ENCODE results near the gene MAFF. TPM values are rescaled to one million over a fixed set of nuclear protein-coding genes. Genes with fewer than 3 reads are reported as not detected.

Gene MAFF
- polyA plus RNA-seq, 1 of the 3 experiments (the other 2 are of a cell fraction), result 7.9 TPM

DNA sequence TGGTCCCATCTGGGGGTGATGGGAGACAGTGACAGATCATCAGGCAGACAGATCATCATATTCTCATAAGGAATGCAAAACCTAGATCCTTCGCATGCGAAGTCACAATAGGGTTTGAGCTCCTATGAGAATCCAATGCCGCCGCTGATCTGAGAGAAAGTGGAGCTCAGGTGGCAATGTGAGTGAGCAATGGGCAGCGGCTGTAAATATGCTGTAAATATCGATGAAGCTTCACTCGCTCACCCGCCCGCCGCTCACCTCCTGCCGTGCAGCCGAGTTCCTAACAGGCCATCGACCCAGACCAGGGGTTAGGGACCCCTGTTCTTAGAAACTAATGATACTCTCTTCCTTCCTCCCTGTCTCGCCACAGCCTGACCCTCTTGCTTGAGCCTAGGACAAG is 10.7 kb upstream of the MAFF start:
- WGBS (ENCODE audit: low lambda C conversion rate), result 92% methylated on average over 7 of the region's 14 CpGs
- Histone ChIP-seq H3K4me2 (no peak overlapping the region), H3K4me3 (ENCODE audit: low read depth in 2 of 2, low read length in 1 of 2) (no peak overlapping the region), H3K27ac (ENCODE audit: low read depth in 2 of 2, low read length in 1 of 2) (no peak overlapping the region), H3K4me1 (ENCODE audit: control insufficient read depth in 1 of 2, insufficient read depth in 2 of 2, low read depth in 1 of 2, low read length in 1 of 2) (peaks cover 0 to 4% of the 10 kb centered on the region in 2 experiments; a peak in 1 of 4 replicates), H3K9me2 (no peaks in the 10 kb centered on the region), H3K36me3 (replicated peaks in 1 of 2; ENCODE audit: control insufficient read depth in 1 of 2, insufficient read depth in 2 of 2, low read length in 1 of 2) (no peaks in the 10 kb centered on the region), H3K27me3 (ENCODE audit: insufficient read depth) (no peaks in the 10 kb centered on the region), H3F3A (replicated peaks; ENCODE audit: insufficient read depth) (no peaks in the 10 kb centered on the region), H2AFZ (ENCODE audit: low read depth) (no peak overlapping the region), H4K20me1 (ENCODE audit: insufficient read depth) (no peaks in the 10 kb centered on the region), H3K79me2 (ENCODE audit: insufficient read depth) (no peaks in the 10 kb centered on the region), H3K9ac (no peak overlapping the region), H3K9me3 (no peaks in the 10 kb centered on the region)
- CTCF ChIA-PET, result interaction anchor here (0.6 to 1.4 kb wide), 2 partner anchors 9 to 27 kb away, joined by 3 to 4 read pairs; partner anchors contain the start of gene PLA2G6
- POLR2A ChIA-PET, result no interaction called here
- TF ChIP-seq, protein P1, sequence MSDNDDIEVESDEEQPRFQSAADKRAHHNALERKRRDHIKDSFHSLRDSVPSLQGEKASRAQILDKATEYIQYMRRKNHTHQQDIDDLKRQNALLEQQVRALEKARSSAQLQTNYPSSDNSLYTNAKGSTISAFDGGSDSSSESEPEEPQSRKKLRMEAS (IDR thresholded peaks at IDR 0.05; ENCODE audit: low read depth), result no peak
- TF ChIP-seq FOXM1 (IDR thresholded peaks at IDR 0.05; ENCODE audit: low read depth), result no peak
- no peak for DNase-seq

DNA sequence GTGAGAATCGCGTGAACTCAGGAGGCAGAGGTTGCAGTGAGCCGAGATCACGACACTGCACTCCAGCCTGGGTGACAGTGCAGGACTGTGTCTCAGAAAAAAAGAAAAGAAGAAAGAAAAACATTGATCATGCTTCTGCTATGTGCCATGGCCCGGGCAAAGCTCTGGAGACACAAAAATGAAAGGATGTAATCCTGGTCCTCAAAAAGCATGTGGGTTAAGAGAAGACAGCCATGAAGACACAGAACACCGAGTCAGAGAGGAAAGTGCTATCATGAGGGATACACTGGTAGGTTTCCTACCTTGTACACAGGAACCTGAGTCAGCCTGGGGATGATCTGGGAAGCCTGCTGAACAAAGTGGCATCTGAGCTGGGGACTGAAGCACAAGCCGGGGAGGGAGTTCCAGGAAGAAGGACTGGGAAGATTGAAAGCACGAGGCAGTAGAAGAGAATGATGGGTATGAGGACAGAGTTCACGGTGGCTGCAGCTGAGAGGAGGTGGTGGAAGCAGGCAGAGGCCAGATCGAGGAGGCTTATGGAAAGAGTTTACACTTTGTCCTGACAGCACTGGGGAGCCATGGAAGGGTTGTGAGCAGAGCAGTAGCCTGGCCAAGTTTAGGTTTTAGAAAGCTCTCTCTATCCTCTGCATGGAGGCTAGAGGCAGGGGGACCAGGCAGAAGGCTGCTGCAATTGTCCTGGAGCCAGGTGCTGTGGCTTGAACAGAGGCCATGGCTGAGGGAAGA is 9.9 kb upstream of the MAFF start:
- H3K36me3 ChIP-seq (replicated peaks in 1 of 2; ENCODE audit: control insufficient read depth in 1 of 2, insufficient read depth in 2 of 2, low read length in 1 of 2), result no peaks in the 10 kb centered on the region
- H2AFZ ChIP-seq (ENCODE audit: low read depth), result no peak overlapping the region
- H3K4me1 ChIP-seq (ENCODE audit: control insufficient read depth in 1 of 2, insufficient read depth in 2 of 2, low read depth in 1 of 2, low read length in 1 of 2), result peaks cover 0 to 4% of the 10 kb centered on the region in 2 experiments; a peak in 1 of 4 replicates
- no peaks in the 10 kb centered on the region for H3K79me2 ChIP-seq (ENCODE audit: insufficient read depth)
- no peaks in the 10 kb centered on the region for H3K9me2 ChIP-seq
- no peak overlapping the region for H3K27ac ChIP-seq (ENCODE audit: low read depth in 2 of 2, low read length in 1 of 2)
- no peaks in the 10 kb centered on the region for H4K20me1 ChIP-seq (ENCODE audit: insufficient read depth)
- 79% methylated on average over 10 of the region's 10 CpGs for WGBS (ENCODE audit: low lambda C conversion rate)
- no peak overlapping the region for H3K9ac ChIP-seq
- ChIA-PET CTCF (interaction anchor here (0.6 to 1.4 kb wide), 2 partner anchors 10 to 28 kb away, joined by 3 to 4 read pairs; partner anchors contain the start of gene PLA2G6), POLR2A (no interaction called here)
- H3K9me3 ChIP-seq, result no peaks in the 10 kb centered on the region
- TF ChIP-seq FOXM1 (IDR thresholded peaks at IDR 0.05; ENCODE audit: low read depth), result no peak
- TF ChIP-seq TEAD4 (IDR thresholded peaks at IDR 0.05; ENCODE audit: borderline replicate concordance, insufficient read depth), result no peak
- no peak for TF ChIP-seq EP300 (IDR thresholded peaks at IDR 0.05; ENCODE audit: borderline replicate concordance in 1 of 2, low read depth in 1 of 2, low read length in 1 of 2)
- no peak for TF ChIP-seq RAD21 (IDR thresholded peaks at IDR 0.05; ENCODE audit: low read length)
- no peak for TF ChIP-seq JUND (IDR thresholded peaks at IDR 0.05)
- DNase-seq, result no peak
- H3K27me3 ChIP-seq (ENCODE audit: insufficient read depth), result no peaks in the 10 kb centered on the region
- H3K4me2 ChIP-seq, result no peak overlapping the region
- H3K4me3 ChIP-seq (ENCODE audit: low read depth in 2 of 2, low read length in 1 of 2), result no peak overlapping the region
- H3F3A ChIP-seq (replicated peaks; ENCODE audit: insufficient read depth), result no peaks in the 10 kb centered on the region

DNA sequence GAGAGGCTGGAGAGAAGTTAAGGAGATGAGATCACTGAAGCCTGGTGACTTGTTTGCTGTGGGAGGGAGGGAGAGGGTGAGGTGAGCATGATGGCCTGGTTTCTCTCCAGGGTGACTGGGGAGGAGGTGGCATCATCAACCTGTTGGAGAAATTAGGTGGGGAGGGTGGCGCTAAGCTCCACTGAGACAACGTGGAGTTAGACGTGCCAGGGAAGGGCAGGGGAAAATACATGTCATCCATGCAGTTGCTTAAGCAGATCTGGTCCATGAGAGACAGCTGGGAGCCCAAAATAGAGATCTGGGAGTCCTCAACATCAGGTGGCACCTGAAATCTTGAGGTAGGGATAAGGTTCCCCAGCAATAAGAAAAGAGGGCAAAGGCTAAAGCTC is 9.3 kb upstream of the MAFF start:
- Histone ChIP-seq H3K4me2 (no peak overlapping the region), H3K9me2 (no peaks in the 10 kb centered on the region), H3K9me3 (no peaks in the 10 kb centered on the region), H3K36me3 (replicated peaks in 1 of 2; ENCODE audit: control insufficient read depth in 1 of 2, insufficient read depth in 2 of 2, low read length in 1 of 2) (no peaks in the 10 kb centered on the region), H2AFZ (ENCODE audit: low read depth) (no peak overlapping the region), H3K4me1 (ENCODE audit: control insufficient read depth in 1 of 2, insufficient read depth in 2 of 2, low read depth in 1 of 2, low read length in 1 of 2) (peaks cover 0 to 4% of the 10 kb centered on the region in 2 experiments; a peak in 1 of 4 replicates), H3F3A (replicated peaks; ENCODE audit: insufficient read depth) (no peaks in the 10 kb centered on the region), H3K27ac (ENCODE audit: low read depth in 2 of 2, low read length in 1 of 2) (no peak overlapping the region), H3K4me3 (ENCODE audit: low read depth in 2 of 2, low read length in 1 of 2) (no peak overlapping the region), H3K27me3 (ENCODE audit: insufficient read depth) (no peaks in the 10 kb centered on the region), H3K79me2 (ENCODE audit: insufficient read depth) (no peaks in the 10 kb centered on the region), H4K20me1 (ENCODE audit: insufficient read depth) (no peaks in the 10 kb centered on the region), H3K9ac (no peak overlapping the region)
- ChIA-PET POLR2A (no interaction called here), CTCF (no interaction called here)
- no peak for DNase-seq
- 94% methylated on average over 3 of the region's 3 CpGs for WGBS (ENCODE audit: low lambda C conversion rate)
- TF ChIP-seq EZH2phosphoT487 (IDR thresholded peaks at IDR 0.05; ENCODE audit: borderline replicate concordance, low read depth) (no peak), RXRA (IDR thresholded peaks at IDR 0.05; ENCODE audit: borderline replicate concordance, low read depth) (no peak), YY1 (IDR thresholded peaks at IDR 0.05; ENCODE audit: low read depth) (no peak), MXI1 (IDR thresholded peaks at IDR 0.05; ENCODE audit: low read depth, low read length) (no peak), TAF1 (IDR thresholded peaks at IDR 0.05; ENCODE audit: borderline replicate concordance, low read depth, low read length) (no peak), NFIC (IDR thresholded peaks at IDR 0.05; ENCODE audit: borderline replicate concordance) (no peak), FOXM1 (IDR thresholded peaks at IDR 0.05; ENCODE audit: low read depth) (no peak)
- TF ChIP-seq, protein P2, sequence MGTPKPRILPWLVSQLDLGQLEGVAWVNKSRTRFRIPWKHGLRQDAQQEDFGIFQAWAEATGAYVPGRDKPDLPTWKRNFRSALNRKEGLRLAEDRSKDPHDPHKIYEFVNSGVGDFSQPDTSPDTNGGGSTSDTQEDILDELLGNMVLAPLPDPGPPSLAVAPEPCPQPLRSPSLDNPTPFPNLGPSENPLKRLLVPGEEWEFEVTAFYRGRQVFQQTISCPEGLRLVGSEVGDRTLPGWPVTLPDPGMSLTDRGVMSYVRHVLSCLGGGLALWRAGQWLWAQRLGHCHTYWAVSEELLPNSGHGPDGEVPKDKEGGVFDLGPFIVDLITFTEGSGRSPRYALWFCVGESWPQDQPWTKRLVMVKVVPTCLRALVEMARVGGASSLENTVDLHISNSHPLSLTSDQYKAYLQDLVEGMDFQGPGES (IDR thresholded peaks at IDR 0.05; ENCODE audit: low read depth, low read length), result no peak
- TF ChIP-seq, protein P1 (IDR thresholded peaks at IDR 0.05; ENCODE audit: low read depth), result no peak
- TF ChIP-seq, protein P3, sequence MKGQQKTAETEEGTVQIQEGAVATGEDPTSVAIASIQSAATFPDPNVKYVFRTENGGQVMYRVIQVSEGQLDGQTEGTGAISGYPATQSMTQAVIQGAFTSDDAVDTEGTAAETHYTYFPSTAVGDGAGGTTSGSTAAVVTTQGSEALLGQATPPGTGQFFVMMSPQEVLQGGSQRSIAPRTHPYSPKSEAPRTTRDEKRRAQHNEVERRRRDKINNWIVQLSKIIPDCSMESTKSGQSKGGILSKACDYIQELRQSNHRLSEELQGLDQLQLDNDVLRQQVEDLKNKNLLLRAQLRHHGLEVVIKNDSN (IDR thresholded peaks at IDR 0.05; ENCODE audit: borderline replicate concordance, low read depth), result no peak
- TF ChIP-seq, protein P4, sequence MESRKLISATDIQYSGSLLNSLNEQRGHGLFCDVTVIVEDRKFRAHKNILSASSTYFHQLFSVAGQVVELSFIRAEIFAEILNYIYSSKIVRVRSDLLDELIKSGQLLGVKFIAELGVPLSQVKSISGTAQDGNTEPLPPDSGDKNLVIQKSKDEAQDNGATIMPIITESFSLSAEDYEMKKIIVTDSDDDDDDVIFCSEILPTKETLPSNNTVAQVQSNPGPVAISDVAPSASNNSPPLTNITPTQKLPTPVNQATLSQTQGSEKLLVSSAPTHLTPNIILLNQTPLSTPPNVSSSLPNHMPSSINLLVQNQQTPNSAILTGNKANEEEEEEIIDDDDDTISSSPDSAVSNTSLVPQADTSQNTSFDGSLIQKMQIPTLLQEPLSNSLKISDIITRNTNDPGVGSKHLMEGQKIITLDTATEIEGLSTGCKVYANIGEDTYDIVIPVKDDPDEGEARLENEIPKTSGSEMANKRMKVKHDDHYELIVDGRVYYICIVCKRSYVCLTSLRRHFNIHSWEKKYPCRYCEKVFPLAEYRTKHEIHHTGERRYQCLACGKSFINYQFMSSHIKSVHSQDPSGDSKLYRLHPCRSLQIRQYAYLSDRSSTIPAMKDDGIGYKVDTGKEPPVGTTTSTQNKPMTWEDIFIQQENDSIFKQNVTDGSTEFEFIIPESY (IDR thresholded peaks at IDR 0.05; ENCODE audit: borderline replicate concordance, low read depth), result no peak
